BLaER1 treated with 17β-estradiol and CSF1 and Interleukin-3, amounts not matched to agents 10 nM and 100 nM (cell line): ENCODE measurements around the gene TBRG1.
A peak's percentile ranks its signal among the peaks of the same experiment; 100 is the strongest.

Source experiments
- H3K27ac ChIP-seq, 11 experiments: shearing (Covaris generic); formaldehyde crosslinking; 2 replicates each; pipeline ENCODE4 v1.8.1; 2022
- H3K27me3 ChIP-seq, 11 experiments: shearing (Covaris generic); formaldehyde crosslinking; 2 replicates each; pipeline ENCODE4 v1.8.1; 2022
- H3K36me3 ChIP-seq, 11 experiments: shearing (Covaris generic); formaldehyde crosslinking; 2 replicates each; pipeline ENCODE4 v1.8.1; 2022
- H3K4me1 ChIP-seq, 10 experiments: shearing (Covaris generic); formaldehyde crosslinking; 2 replicates each; pipeline ENCODE4 v1.8.1; 2022
- H3K4me2 ChIP-seq, 11 experiments: shearing (Covaris generic); formaldehyde crosslinking; 2 replicates each; pipeline ENCODE4 v1.8.1; 2022
- H3K4me3 ChIP-seq, 10 experiments: shearing (Covaris generic); formaldehyde crosslinking; 2 replicates each; pipeline ENCODE4 v1.8.1; 2022
- H3K9ac ChIP-seq, 11 experiments: shearing (Covaris generic); formaldehyde crosslinking; 2 replicates each; pipeline ENCODE4 v1.8.1; 2022
- H3K9me3 ChIP-seq, 11 experiments: shearing (Covaris generic); formaldehyde crosslinking; replicated peaks in 1 of 11; 2 replicates each; pipeline ENCODE4 v1.8.1; 2022
- H4K20me1 ChIP-seq, 11 experiments: shearing (Covaris generic); formaldehyde crosslinking; 2 replicates each; pipeline ENCODE4 v1.8.1; 2022
- Cebpa-rat ChIP-seq, 11 experiments: shearing (Covaris generic); IDR thresholded peaks; 2 replicates each; pipeline ENCODE4 v1.8.1; 2022

TBRG1 gene

GRCh38 chr11:124635932-124636331 lies 13.3 kb downstream of the TBRG1 start:
- TF ChIP-seq Cebpa-rat (IDR thresholded peaks at IDR 0.05): no peak
- Histone ChIP-seq H3K27me3 (no peaks in the 10 kb centered on the region), H3K4me3 (no peak overlapping the region), H3K4me1 (no peaks in the 10 kb centered on the region), H3K4me2 (no peak overlapping the region), H3K9me3 (peaks cover 0 to 7% (median 5%) of the 10 kb centered on the region in 11 experiments; a peak in 9 of 22 replicates), H3K36me3 (peaks cover 85 to 100% (median 95%) of the 10 kb centered on the region in 11 experiments), H3K9ac (no peak overlapping the region), H3K27ac (no peak overlapping the region), H4K20me1 (peaks cover 0 to 33% (median 5%) of the 10 kb centered on the region in 11 experiments; a peak in 10 of 22 replicates)

GRCh38 chr11:124638500-124638899 lies 15.8 kb downstream of the TBRG1 start:
- 0 out of 20 replicates have a peak, but pooled peaks cover 0 to 1% (median 0%) of the 10 kb centered on the region in 10 experiments for H3K4me1 ChIP-seq
- peaks cover 59 to 78% (median 69%) of the 10 kb centered on the region in 11 experiments for H3K36me3 ChIP-seq
- no peak overlapping the region for H3K9ac ChIP-seq
- no peak overlapping the region for H3K4me2 ChIP-seq
- peaks cover 0 to 24% (median 0%) of the 10 kb centered on the region in 11 experiments; a peak in 5 of 22 replicates for H4K20me1 ChIP-seq
- H3K27ac ChIP-seq: no peak overlapping the region
- peaks cover 0 to 7% (median 5%) of the 10 kb centered on the region in 11 experiments; a peak in 9 of 22 replicates for H3K9me3 ChIP-seq
- no peak for TF ChIP-seq Cebpa-rat (IDR thresholded peaks at IDR 0.05)
- no peak overlapping the region for H3K4me3 ChIP-seq
- H3K27me3 ChIP-seq: no peaks in the 10 kb centered on the region

- Histone ChIP-seq H4K20me1 (peaks cover 0 to 21% (median 0%) of the 10 kb centered on the region in 11 experiments; a peak in 4 of 22 replicates), H3K4me1 (peaks cover 0 to 8% (median 0%) of the 10 kb centered on the region in 10 experiments; a peak in 1 of 20 replicates), H3K27ac (no peak overlapping the region), H3K9ac (no peak overlapping the region), H3K4me2 (no peak overlapping the region), H3K36me3 (peaks cover 52 to 72% (median 62%) of the 10 kb centered on the region in 11 experiments), H3K9me3 (peaks cover 0 to 7% (median 5%) of the 10 kb centered on the region in 11 experiments; a peak in 9 of 22 replicates), H3K4me3 (no peak overlapping the region), H3K27me3 (no peaks in the 10 kb centered on the region)
- no peak for TF ChIP-seq Cebpa-rat (IDR thresholded peaks at IDR 0.05)
Measured at GRCh38 chr11:124639186-124639585, 16.5 kb downstream of the TBRG1 start.

- Histone ChIP-seq H3K9me3 (peaks cover 0 to 7% (median 5%) of the 10 kb centered on the region in 11 experiments; a peak in 9 of 22 replicates), H3K4me1 (peaks cover 0 to 13% (median 4%) of the 10 kb centered on the region in 10 experiments; a peak in 12 of 20 replicates), H3K27me3 (no peaks in the 10 kb centered on the region), H4K20me1 (peaks cover 0 to 10% (median 0%) of the 10 kb centered on the region in 11 experiments; a peak in 2 of 22 replicates), H3K4me2 (no peak overlapping the region), H3K36me3 (peaks cover 37 to 57% (median 47%) of the 10 kb centered on the region in 11 experiments), H3K4me3 (no peak overlapping the region), H3K27ac (no peak overlapping the region), H3K9ac (no peak overlapping the region)
- TF ChIP-seq Cebpa-rat (IDR thresholded peaks at IDR 0.05): no peak
Measured at GRCh38 chr11:124640666-124641065, 18.0 kb downstream of the TBRG1 start.

- H3K9me3 ChIP-seq: peaks cover 0 to 7% (median 5%) of the 10 kb centered on the region in 11 experiments; a peak in 9 of 22 replicates
- H3K27ac ChIP-seq: no peak overlapping the region
- TF ChIP-seq Cebpa-rat (IDR thresholded peaks at IDR 0.05): no peak
- no peak overlapping the region for H3K4me2 ChIP-seq
- H3K4me3 ChIP-seq: no peak overlapping the region
- H4K20me1 ChIP-seq: no peaks in the 10 kb centered on the region
- peaks cover 18 to 43% (median 30%) of the 10 kb centered on the region in 11 experiments for H3K36me3 ChIP-seq
- H3K27me3 ChIP-seq: no peaks in the 10 kb centered on the region
- no peak overlapping the region for H3K9ac ChIP-seq
- peaks cover 0 to 17% (median 4%) of the 10 kb centered on the region in 10 experiments; a peak in 12 of 20 replicates for H3K4me1 ChIP-seq
Measured at GRCh38 chr11:124642628-124643027, 20.0 kb downstream of the TBRG1 start.

- peaks cover 0 to 17% (median 4%) of the 10 kb centered on the region in 10 experiments; a peak in 12 of 20 replicates for H3K4me1 ChIP-seq
- no peak overlapping the region for H3K4me3 ChIP-seq
- TF ChIP-seq Cebpa-rat (IDR thresholded peaks at IDR 0.05): no peak
- no peak overlapping the region for H3K4me2 ChIP-seq
- H3K36me3 ChIP-seq: peaks cover 13 to 42% (median 25%) of the 10 kb centered on the region in 11 experiments
- no peak overlapping the region for H3K9ac ChIP-seq
- H4K20me1 ChIP-seq: no peaks in the 10 kb centered on the region
- peaks cover 0 to 7% (median 5%) of the 10 kb centered on the region in 11 experiments; a peak in 9 of 22 replicates for H3K9me3 ChIP-seq
- no peak overlapping the region for H3K27ac ChIP-seq
- H3K27me3 ChIP-seq: no peaks in the 10 kb centered on the region
Measured at GRCh38 chr11:124643042-124643604, 20.5 kb downstream of the TBRG1 start.

GRCh38 chr11:124643605-124644425 lies 21.2 kb downstream of the TBRG1 start:
- H3K9me3 ChIP-seq: peaks cover 0 to 7% (median 5%) of the 10 kb centered on the region in 11 experiments; a peak in 9 of 22 replicates

GRCh38 chr11:124644426-124645280 lies 22.0 kb downstream of the TBRG1 start:
- TF ChIP-seq Cebpa-rat (IDR thresholded peaks at IDR 0.05): no peak
- Histone ChIP-seq H3K9ac (no peak overlapping the region), H3K27ac (no peak overlapping the region), H3K36me3 (peaks cover 0 to 31% (median 10%) of the 10 kb centered on the region in 11 experiments; a peak in 15 of 22 replicates), H4K20me1 (no peaks in the 10 kb centered on the region), H3K9me3 (peaks cover 0 to 7% (median 5%) of the 10 kb centered on the region in 11 experiments; a peak in 9 of 22 replicates), H3K27me3 (no peaks in the 10 kb centered on the region), H3K4me2 (peak overlapping the region in 7 of 11 experiments; percentile 27 to 71 (median 34); a peak in 12 of 22 replicates), H3K4me1 (peaks cover 0 to 17% (median 4%) of the 10 kb centered on the region in 10 experiments; a peak in 12 of 20 replicates), H3K4me3 (no peak overlapping the region)

More at GRCh38 chr11:124643605-124644425, 21.2 kb downstream of the TBRG1 start:
- Histone ChIP-seq H4K20me1 (no peaks in the 10 kb centered on the region), H3K4me3 (no peak overlapping the region), H3K36me3 (peaks cover 6 to 35% (median 18%) of the 10 kb centered on the region in 11 experiments; a peak in 20 of 22 replicates), H3K27me3 (no peaks in the 10 kb centered on the region), H3K9ac (no peak overlapping the region), H3K27ac (no peak overlapping the region), H3K4me2 (peak overlapping the region in 2 of 11 experiments; percentile 34 to 63; a peak in 3 of 22 replicates), H3K4me1 (peaks cover 0 to 17% (median 4%) of the 10 kb centered on the region in 10 experiments; a peak in 12 of 20 replicates)
- no peak for TF ChIP-seq Cebpa-rat (IDR thresholded peaks at IDR 0.05)
